Activated T-cell treated with anti-CD3 and anti-CD28 coated beads for 1 hour (primary cell): Measurements from ENCODE around the gene PIK3CG.
"Not testable (repeated sequence)": the region's sequence is repeated elsewhere in the genome, so short reads cannot be mapped to it uniquely, and the experiment has no call there.

Source experiments
- DNase-seq: peaks from one replicate; pipeline ENCODE4 v3.0.0-alpha.2; 2020; ENCODE audit warnings: low read depth

Gene PIK3CG

DNA sequence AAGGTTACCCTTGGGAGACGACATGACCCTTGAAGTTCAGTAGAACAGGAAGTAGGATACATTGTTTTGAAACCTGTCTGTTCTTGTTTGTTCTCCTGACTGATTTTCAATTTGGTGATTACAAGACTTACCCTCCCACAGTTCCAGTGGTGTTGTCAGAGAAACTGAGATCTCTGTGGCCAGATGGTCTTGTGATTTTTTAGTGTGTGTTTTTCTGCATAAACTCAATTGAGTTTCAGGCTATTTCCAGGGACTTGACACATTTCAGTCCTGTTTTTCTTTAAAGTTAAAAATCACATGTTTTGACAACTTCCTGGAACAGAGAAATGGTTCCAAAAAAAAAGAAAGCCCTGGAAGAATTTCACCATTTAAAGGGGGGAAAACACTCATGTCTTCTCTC is 22.3 kb downstream of the PIK3CG start:
- DNase-seq = no peak

DNA sequence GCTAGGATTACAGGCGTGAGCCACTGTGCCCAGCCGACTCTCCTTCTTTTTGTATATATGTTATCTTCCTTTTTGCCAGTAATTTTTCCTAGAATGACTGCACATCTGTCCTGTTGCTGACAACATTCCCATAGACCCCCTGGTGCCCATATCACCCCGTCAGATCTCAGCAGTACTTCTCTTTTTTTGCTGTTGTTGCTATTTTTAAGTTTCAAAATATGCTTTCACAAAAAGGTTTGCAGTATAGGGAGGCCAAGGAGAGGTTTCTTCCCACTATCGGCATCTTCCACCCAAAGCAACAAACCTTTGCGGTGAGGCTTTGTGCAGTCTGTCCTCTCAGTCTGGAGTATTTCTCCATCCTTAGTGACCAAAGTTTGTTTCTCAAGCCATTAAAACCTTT is 23.1 kb downstream of the PIK3CG start:
- no peak for DNase-seq

DNA sequence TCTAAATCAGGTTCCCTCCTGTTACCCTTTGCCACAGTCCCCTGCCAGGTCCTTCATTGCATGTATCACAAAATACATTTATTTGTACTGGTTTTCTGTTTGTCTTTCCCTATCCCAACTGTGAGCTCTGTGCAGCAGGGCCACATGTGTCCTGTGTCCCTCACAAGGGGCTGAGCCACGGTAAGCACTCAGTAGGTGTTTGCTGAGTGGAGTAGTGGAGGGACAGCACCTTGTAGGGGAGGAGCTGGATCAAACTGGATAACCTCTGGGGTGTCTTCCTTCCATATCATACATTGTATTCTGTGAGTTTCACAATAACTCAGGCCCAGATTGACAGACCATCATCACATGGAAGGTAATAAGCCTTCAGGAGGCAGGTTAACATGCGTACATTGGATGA is 25.9 kb downstream of the PIK3CG start:
- DNase-seq = no peak

DNA sequence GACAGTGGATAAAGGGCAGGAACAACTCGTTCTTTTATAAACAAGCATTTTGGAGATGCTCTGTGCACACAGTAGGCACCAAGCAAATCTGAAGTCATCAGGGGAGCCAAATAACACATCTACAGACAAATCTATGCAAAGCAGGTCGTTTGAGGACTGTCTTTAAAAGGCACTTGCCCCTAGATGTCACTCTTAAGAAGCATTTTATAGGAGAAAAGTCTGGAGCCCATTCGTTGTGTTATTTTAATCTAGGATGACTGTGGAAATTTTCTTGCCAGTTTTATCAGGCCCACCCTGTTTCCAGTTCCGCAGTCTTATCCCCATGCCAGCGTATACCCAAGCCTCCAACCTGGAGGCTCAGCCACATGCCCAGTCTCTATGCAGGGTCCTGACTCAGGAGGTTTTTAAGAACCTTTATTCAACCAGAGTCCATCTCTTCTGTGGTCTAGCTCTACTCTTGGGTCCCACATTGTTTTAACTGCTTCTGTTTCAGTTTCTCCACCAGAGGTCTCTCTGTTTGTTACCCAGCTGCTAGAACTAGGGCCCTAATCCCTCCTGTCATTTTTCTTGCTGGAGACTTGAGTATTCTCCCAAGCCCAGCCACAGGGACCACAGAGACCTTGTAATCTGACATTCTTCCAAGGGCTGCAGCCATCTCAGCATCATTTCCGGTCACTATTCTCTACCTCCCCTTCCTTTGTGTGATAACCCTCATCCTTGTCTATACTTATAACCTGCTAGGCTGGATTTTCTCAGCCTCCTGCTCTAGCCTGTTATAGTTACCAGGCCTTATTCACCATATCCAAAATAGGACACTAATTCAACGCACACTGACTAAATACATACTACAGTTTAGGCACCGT is 26.7 kb downstream of the PIK3CG start:
- DNase-seq = no peak

DNA sequence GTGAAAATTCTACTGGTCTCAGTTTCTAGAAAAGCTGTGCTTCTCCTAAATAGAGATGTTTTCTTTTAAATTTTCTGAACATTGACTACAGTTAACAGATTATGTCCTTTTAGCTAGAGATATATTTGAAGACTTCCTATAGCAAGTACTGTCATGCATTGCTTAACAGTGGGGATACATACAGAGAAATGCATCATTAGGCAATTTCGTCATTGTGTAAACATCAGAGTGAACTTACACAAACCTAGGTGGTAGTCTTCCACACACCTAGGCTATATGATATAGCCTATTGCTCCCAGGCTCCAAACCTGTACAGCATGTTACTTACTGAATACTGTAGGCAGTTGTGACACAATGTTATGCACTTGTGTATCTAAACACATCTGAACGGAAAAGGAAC is 28.5 kb downstream of the PIK3CG start:
- DNase-seq = no peak

DNA sequence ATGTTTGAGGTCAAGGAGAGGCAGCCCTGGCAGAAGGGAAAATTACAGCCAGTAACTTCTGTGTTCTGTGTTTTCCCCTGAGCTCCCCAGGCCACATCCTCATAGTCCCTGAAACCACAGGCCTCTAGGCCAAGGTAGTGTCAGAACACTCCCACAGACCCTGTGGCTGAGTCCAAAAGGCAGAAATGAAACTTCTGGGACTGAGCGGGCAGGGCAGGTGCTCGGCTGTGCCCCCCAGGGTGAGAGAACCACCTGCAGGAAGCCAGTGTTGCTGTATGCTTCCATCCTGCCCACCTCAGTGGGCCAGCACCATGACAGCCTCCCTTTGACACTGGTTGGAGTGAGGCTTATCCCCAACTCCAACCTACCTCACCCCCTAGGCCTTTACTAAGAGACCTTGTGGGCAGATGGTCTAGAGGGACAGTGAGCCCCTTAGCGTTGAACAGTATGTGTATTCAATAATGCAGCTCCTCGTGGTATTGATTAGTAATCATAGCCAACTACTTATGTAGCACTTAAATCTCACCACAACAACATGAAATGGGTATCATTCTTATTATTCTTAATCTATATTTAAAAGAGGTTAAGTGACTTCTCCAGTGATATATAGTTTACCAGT is 30.3 kb downstream of the PIK3CG start:
- DNase-seq = no peak

DNA sequence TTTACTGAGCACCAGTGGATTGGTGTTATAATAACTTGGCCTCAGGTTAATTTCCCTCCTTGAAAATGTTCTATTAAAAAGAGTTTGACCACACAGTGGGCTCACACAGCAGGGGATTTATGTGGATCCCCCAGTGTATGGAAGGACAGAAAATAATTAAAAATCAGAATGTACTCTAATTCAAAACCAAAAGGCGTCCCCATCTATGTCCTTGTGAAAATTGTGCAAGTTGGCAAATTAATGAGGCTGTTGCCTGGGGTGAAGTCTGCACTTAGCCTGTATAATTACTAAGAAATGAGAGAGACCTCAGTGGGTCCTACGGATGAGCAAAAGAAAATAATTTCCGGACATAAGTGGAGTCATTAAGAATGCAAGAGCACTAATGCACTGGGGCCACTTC is 31.1 kb downstream of the PIK3CG start:
- DNase-seq = no peak

DNA sequence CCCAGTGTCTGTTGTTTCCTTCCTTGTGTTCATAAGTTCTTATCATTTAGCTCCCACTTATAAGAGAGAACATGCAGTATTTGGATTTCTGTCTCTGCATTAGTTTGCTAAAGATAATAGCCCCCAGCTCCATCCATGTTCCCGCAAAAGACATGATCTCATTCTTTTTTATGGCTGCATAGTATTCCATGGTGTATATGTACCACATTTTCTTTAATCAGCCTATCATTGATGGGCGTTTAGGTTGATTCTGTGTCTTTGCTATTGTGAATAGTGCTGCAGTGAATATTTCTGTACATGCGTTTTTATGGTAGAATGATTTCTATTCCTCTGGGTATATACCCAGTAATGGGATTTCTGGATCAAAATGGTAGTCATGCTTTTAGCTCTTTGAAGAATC is 32.5 kb downstream of the PIK3CG start:
- not testable (repeated sequence) for DNase-seq

DNA sequence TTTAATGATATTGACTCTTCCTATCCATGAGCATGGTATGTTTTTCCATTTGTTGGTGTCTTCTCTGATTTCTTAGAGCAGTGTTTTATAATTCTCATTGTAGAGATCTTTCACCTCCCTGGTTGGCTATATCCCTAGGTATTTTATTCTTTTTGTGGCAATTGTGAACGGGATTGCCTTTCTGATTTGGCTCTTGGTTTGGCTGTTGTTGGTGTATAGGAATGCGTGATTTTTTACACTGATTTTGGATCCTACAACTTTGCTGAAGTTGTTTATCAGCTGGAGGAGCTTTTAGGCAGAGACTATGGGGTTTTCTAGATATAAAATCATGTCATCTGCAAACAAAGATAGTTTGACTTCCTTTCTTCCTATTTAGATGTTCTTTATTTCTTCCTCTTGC is 33.9 kb downstream of the PIK3CG start:
- DNase-seq = not testable (repeated sequence)

DNA sequence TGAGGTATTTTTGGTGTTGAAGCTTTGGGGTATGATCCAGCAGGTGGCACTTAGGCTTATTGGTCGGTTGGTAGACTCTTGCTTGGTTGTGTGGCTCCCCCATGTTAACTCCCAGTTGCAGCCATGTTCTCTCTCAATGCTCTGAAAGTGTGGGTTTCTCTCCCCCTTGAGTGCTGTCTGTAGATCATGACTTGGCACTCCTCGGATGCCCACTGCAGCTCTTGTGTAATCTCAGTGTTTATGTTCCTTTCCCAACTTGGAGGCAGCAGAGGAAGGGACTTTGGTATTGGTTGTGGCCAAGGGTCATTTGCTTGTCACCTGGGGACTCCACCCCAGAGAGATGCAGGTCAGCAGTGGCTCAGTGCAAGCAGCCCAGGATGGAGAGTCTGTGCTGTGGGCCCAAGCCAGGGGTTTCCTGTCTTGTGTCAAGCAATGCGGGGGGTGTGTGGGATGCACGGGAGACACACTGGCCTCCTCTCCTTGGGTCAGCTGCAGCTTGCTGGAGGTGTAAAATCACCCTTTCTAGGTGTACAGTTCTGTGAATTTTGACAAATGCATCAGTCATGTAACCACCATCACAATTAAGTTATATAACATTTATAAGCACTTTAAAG is 36.9 kb downstream of the PIK3CG start:
- no peak for DNase-seq

DNA sequence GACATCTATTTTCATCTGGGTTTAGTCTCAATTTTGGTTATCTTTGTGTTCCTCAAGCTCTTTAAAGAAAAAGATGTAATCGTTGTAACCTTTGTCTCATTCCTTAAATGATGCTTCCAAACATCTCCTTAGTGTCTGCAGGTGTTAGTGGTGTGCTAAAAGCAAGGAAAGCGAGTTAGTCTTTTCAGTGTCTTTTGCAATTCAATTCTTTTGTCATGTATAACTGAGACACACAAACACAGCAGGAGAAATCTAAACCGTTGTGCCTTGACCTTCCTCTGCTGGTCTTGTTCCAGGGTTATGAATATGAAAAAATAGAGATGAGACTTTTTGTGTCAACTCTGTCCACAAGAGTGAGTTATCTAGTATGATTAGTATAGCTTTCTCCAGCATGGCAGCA is 40.7 kb downstream of the PIK3CG start:
- no peak for DNase-seq

DNA sequence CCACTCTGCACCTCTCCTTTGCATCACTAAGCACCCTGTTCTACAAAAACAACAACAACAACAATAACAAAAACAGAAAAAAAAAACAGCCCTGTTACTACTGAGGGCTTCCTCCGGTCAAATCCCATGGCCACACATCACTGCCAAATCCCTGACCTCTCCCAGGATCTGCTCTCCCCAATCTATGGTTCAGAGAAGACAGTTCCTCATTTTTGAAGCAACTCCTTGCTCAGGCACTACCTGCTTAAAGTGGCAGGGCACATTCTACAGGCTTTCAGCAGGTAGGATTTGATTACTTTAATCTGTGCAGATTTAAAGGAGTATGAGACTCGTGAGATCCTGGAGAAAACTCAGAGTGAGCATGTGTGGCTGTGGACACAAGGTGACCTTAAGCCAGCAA is 46.9 kb downstream of the PIK3CG start:
- DNase-seq = no peak

DNA sequence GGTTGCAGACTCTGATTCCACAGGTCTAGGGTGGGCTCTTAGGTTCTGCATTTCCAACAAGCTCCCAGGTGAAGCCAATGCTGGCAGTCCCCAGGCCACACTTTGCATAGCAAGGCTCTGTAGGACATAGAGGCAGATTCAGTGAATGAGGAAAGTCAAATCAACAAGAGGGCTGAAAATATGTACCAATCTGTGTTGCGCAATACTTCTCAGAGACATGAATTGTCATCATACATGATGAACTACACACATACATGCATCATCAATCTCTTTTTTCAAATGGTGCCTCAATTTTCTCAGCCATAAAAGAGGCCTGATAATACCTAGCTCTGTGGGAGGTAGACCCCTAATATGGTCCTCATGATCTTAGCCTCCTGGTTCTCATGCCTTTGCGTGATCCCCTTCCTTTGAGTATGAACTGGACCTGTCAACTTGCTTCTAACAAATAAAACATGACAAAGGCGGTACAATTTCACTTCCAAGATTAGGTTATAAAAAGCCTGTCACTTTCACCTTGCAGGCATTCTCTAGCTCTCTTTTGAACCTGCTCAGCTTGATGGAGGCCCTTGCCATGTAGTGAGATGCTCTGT is 49.0 kb downstream of the PIK3CG start:
- no peak for DNase-seq

DNA sequence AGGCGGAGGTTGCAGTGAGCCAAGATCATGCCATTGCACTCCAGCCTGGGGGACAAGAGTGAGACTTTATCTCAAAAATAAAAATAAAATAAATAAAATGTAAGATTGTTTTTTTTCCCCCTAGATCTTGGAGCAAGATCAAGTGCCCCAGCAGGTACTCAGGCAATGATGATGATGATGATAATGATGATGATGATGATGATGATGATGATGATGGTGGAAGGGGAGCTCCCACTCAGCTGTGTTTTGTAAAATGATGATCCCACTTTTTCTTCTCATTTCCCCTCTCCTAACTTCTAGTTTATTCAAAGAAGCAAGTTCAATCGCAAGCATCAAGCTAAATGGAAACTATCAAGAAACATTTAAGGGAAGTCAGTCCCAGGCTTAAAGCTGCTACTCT is 50.3 kb downstream of the PIK3CG start:
- DNase-seq = no peak

DNA sequence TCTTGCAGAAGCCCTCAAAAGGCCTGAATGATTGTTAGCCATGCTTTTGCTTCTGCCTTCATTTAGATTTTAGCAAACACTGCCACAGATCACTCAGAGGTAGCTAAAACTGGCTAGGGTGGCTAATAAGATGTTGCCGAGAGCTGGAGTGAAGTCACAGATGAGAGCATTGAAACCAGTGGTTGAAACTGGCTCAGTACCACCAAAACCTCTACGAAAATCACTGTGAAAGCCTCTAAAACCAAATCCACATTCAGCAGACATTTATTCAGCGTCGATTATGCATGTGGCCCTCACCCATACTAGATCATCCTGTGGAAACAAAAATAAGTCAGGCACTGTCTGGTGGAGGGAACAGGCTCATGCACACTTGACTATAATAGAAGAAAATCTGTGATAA is 50.8 kb downstream of the PIK3CG start:
- DNase-seq = no peak

DNA sequence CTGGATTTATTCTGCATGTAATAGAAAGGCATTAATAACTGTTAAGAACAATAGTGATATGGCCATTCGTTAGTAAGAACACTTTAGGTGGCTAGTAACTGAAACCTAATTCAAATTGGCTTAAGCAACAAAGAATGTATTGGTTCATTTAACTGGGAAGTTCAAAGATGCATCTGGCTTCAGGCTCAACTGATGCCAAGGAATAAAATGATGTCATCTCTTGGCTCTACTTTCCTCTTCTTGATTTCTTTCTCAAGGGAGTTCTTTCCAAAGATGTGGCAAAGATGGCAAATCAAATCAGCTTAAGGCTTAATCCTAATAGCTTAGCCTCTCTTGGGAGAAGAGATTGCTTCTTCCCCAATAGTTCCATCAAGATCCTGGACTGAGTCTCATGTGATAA is 51.6 kb downstream of the PIK3CG start:
- no peak for DNase-seq

DNA sequence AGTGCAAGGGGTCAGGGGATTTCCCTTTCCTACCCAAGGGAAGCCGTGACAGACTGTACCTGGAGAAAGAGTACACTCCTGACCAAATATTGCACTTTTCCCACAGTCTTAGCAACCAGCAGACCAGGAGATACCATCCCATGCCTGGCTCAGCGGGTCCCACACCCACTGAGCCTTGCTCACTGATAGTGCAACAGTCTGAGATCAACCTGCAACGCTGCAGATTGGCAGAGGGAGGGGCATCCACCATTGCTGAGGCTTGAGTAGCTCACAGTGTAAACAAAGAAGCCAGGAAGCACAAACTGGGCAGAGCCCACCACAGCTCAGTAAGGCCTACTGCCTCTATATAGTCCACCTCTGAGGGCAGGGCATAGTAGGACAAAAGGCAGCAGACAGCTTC is 53.9 kb downstream of the PIK3CG start:
- DNase-seq = no peak

DNA sequence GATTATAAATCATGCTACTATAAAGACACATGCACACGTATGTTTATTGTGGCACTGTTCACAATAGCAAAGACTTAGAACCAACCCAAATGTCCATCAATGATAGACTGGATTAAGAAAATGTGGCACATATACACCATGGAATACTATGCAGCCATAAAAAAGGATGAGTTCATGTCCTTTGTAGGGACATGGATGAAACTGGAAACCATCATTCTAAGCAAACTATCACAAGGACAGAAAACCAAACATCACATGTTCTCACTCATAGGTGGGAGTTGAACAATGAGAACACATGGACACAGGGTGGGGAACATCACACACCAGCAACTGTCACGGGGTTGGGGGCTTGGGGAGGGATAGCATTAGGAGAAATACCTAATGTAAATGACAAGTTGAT is 59.4 kb downstream of the PIK3CG start:
- DNase-seq = not testable (repeated sequence)

DNA sequence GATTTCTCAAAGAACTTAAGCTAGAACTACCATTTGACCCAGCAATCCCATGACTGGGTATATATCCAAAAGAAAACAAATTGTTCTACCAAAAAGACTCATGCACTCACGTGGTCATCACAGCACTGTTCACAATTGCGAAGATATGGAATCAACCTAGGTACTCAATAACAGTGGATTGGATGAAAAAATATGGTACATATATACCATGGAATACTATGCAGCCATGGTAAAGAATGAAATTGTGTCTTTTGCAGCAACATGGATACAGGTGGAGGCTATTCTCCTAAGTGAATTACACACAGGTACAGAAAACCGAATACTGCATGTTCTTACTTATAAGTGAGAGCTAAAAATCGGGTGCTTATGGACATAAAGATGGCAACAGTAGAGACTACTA is 61.8 kb downstream of the PIK3CG start:
- DNase-seq = no peak

DNA sequence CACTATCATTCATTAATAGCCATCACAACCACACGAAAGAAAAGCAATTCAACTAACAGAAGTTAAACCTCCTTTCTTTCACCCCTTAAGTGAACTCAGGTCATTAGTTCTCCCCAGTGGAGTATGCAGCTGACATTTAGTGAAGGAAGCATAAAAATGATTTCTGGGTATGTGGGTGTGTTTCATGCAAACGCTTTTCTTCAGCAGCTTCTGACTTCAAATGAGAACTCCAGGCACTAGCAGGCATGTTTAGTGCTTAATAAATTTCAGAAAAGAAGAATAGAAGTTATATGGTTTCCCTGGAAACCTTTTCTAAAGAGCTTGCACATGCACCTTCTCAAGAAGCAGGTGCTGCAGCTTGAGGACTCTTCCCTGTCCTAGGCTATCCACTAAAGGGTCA is 62.5 kb downstream of the PIK3CG start:
- no peak for DNase-seq

DNA sequence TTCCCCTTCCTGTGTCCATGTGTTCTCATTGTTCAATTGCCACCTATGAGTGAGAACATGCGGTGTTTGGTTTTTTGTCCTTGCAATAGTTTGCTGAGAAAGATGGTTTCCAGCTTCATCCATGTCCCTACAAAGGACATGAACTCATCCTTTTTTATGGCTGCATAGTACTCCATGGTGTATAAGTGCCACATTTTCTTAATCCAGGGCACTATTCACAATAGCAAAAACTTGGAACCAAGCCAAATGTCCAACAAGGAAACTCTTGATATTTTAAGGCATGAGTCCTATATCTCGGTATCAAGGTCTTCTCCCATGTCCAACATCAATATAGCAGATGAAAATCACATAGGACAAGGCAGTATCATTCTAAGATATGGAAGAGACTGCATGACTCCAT is 64.5 kb downstream of the PIK3CG start:
- not testable (repeated sequence) for DNase-seq

DNA sequence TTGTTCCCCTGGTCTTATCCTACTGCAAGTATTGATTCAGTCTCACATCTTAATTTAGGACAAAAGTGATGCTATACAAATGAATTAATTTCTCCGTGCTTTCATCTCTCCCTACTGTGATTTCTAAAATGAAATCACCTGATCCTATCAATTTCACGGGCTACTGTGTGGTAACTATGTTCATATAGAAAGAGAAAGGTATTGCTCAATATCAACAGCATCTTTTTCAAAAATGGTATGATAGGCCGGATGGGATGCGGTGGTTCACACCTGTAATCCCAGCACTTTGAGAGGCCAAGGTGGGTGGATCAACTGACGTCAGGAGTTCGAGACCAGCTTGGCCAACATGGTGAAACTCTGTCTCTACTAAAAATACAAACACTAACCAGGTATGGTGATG is 71.2 kb downstream of the PIK3CG start:
- DNase-seq = no peak

DNA sequence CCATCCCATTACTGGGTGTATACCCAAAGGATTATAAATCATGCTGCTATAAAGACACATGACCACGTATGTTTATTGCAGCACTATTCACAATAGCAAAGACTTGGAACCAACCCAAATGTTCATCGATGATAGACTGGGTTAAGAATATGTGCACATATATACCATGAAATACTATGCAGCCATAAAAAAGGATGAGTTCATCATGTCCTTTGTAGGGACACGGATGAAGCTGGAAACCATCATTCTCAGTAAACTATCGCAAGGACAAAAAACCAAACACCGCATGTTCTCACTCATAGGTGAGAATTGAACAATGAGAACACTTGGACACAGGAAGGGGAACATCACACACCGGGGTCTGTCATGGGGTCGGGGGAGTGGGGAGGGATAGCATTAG is 73.0 kb downstream of the PIK3CG start:
- not testable (repeated sequence) for DNase-seq
